ENCODE measurements around the gene RSU1.
"Not testable (repeated sequence)": the region's sequence is repeated elsewhere in the genome, so short reads cannot be mapped to it uniquely, and the experiment has no call there.

RSU1 gene

DNA sequence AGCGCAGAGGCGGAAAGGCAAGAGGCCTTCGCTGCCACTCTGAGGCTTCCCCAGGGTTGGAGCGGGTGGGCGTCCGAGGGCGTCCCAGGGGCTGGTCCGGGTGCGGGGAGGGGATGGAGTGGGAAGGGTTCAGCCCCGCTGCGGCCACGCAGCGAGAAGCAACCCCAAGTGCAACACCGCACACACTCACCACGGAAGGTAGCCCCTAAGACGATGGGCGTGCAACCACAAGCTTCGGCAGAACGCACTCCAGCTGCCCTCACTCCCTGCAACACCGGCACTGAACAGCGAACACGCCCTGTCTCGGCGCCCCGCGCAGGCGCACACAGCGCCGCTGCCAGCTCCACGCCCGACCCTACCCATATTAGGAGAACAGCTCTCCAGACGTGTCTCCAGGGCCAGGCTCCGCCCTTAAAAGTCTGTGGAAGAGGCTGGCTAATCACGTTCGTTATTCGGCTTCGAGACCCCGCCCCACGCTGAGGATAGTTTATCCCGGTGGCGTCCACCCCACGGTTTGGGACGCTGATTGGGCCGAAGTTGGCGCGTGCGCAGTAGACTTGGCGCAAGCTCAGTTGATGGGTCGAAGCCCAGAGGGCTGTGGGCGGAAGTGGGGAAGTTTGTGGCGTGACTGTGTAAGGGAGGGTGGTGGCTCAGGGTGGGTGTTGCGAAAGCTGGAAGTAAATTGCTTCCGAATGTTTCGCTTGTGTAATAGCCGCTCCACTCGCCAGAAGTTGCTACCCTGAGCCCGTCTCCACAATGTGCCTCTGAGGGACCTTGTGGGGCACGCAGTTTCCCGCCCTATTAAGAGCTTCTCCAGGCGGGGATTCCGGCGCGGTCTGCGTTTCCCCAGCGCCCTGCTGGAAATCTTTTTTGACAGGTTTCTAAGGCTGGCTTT lies at the start of gene RSU1:
Gene RSU1, minus strand, starts transcription at position 300 of the 895 bp plus-strand sequence. CDS start 343 bp downstream, outside the sequence.
- peak; percentile 92 for FAIRE-seq

- FAIRE-seq, result no peak
These were observed 49.5 kb upstream of the RSU1 start for GRCh38 chr10:16866541-16867275.

DNA sequence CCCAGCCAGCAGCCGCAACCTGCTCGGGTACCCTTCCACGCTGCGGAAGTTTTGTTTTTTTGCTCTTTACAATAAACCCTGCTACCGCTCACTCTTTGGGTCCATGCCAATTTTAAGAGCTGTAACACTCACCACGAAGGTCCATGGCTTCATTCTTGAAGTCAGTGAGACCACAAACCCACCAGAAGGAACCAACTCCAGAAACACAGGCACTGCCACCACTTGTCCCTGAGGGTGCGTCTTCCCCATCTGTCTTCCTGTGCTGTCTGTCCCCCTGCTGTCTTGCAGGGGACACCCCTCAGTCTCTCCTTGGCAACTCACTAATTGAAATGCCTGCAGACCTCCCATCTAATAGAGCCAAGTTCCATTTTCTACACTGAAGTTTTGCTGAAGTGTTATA lies 48.5 kb upstream of the RSU1 start:
- no peak for FAIRE-seq

- no peak for FAIRE-seq
These were observed 46.5 kb upstream of the RSU1 start for GRCh38 chr10:16863766-16864165.

DNA sequence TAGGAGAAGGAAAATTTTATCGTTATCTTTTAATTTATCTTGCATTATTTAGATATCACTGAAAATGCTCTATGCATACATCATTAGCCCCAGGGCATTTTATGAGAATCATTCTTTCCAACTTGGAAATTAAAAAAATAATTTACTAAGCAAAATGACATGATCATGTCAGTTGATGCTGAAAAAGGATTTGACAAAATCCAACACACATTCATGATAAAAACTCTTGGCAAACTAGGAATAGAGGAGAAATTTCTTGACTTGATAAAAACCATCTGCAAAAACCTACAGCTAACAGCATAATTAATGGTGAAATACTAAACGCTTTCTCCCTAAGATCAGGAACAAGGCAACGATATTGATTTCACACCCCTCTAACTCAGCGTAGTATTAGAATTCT lies 40.2 kb upstream of the RSU1 start:
- no peak for FAIRE-seq

DNA sequence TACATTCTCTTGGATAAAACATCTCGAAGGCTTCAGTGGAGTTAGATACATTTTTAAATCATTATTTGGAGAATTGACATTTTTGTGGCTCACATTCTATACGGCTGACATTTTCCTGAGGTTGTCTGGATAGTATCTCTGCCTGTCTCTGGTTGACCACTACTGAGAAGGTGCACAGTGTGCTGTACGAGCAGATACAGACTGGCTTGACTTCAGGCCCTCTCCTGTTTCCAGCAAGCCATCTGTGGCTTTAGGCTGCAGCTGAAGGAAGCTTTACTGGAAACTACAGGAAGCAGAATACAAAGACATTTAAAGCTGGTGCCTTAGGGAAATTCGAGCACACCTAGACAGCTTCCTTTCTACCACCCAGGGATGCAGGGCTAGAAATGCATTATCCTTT lies 39.3 kb upstream of the RSU1 start:
- no peak for FAIRE-seq

- FAIRE-seq, result no peak
These were observed 38.9 kb upstream of the RSU1 start for GRCh38 chr10:16856092-16856491.

GRCh38 chr10:16854623-16855022 lies 37.4 kb upstream of the RSU1 start:
- FAIRE-seq, result no peak

- no peak for FAIRE-seq
These were observed 36.6 kb upstream of the RSU1 start for GRCh38 chr10:16853809-16854208.

DNA sequence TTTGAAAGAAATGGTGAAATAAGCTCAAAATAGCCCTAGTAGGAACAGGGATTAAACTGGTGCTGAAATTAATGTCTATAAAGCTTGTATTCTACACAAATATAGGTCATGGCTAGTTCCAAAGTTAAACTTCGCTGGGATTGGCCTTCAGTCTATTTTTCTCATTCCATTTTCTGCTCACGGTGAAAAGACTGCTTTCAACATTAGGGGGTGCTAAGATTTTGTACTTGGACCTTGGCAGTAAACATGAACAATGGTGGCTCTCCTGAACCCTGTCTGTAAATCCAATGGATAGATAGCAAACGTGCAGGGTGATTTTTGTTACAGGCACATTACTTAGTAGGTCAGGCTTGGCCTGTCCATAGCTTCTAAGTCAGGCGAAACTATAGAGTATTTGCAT lies 36.0 kb upstream of the RSU1 start:
- no peak for FAIRE-seq

DNA sequence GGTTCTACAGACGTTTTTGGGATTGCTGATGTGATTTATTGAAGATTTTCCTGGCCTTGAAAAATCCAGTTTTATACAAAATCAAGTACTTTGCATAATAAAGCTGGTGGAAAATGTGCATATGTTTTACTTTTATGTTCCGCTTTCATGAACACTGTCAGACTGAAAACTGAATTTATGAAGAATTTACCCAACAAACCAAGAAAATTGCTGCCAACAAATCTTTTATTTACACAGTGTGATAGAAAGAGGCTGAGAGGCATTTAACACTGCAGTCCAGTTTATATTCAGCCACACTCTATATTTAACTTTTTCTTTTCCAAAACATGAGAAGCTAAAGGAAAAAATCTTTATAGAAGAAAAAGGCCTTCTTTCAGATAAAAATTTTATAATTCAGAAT lies 35.4 kb upstream of the RSU1 start:
- FAIRE-seq, result no peak

- no peak for FAIRE-seq
These were observed 31.4 kb upstream of the RSU1 start for GRCh38 chr10:16848562-16849154.

DNA sequence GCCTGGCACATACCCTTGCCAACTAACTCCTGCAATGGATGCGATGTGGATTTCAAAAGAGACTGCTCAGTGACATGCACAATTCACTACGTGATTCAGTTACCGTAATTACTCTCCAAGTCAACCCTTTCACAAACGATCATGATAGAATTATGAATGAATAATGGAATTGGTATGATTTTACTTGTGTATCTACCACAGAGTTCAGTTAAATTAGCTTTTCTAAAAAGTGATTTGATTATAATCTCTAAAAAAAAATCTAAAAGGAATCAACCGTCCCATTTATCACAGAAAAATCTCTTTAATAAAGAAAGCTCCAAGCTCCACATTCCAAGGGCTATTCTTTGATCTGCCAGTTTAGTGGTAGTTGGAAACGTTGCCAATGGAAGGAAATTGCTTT lies 30.4 kb upstream of the RSU1 start:
- no peak for FAIRE-seq

GRCh38 chr10:16845248-16845647 lies 28.0 kb upstream of the RSU1 start:
- FAIRE-seq, result no peak

DNA sequence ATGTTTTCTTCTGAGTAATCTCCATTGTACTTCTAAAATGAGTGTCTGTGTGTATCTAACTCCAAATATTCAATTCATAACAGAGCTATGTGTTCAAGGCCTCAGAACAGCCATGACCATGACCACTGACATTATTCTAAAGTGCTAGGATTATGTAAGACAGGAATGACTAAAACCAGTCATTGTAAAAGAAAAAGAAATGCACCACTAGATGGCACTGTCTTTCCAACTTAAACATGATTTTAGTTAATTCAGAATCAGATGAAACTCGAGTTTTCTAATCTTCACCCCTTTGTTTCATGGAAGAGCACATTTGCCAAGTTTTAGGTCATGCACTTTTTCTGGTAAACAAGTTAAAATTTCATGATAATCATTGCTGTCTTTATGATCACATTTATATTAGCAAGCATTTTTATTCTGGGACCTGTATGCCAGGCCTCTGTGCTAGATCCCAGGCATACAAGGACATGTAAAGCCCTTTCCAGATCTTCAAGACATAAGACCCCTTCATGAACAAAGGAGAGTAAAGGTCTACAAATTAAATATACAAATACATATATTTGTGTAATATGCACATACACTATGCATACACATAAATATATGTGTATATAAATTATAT lies 26.1 kb upstream of the RSU1 start:
- FAIRE-seq, result peak; percentile 90

DNA sequence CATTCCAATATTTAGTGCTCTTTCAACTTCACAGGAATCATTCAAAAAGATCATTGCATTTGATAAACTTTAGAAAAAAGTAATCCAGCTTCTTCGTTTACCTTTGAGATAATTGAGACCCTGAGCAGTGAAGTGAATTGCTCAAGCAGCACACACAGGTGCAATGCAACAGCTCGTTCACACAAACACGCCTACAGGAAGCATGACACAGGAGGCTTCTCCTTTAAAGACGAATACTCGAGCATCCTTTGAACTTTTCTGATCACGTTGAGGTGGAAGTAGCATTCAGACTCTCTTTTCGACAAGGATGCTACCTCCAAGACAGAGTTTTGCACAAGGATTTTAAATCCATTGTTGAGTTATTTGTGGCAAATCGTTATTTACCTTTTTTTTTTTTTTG lies 18.0 kb upstream of the RSU1 start:
- no peak for FAIRE-seq

DNA sequence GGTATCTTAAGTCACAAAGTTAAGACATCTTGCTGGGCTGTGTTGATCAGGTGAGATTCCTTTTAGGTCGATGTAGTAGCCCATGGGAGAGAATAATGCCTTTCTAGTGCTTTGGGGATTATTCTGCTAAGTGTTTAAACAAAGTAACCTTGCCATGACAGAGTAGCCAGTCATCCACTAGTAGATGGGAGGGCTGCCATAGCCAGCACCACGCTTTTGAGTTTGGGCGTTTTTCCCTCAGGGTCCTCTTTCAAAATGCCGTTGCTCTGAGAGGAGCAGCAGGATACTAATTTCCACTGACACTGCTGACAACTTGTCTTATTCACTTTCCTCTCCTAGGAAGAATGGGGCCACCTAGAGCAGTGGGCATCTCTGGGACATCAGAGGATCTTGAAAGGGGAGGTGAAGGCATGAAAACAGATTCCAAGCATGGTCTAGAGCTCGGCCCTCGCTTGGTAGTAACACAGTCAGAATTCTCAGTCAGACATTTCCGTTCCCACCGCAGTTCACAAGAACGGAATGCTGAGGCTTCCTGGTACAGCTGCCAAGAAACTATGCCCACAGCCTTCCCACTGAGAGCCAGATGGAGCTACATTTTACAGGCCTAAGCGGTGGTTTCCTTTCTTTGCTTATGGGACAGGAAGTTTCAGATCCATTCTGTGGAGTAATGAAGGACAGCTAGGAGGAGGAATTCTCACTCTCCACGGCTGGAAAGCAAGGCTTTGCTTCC lies 15.3 kb upstream of the RSU1 start:
- FAIRE-seq, result no peak

- FAIRE-seq, result no peak
These were observed 11.5 kb upstream of the RSU1 start for GRCh38 chr10:16828701-16829175.

DNA sequence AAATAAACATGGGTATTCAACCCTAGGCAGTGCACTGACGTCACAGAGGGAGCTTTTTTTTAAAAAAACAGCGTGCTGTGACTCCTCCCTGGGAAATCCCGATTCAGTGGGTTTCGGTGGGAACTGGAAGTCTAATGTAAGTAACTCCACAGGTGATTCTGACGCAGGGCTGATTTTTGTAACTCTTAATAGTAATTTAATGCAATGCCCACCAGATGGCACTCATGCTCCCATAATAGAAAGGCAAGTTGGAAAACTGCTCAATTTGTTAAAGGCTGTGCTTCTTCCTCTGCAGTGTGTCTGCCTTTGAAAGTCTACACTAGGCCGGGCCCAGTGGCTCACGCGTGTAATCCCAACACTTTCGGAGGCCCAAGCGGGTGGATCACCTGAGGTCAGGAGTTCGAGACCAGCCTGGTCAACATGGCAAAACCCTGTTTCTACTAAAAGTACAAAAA lies 10.9 kb upstream of the RSU1 start:
- FAIRE-seq, result no peak

- not testable (repeated sequence) for FAIRE-seq
These were observed 10.2 kb upstream of the RSU1 start for GRCh38 chr10:16827474-16827873.

GRCh38 chr10:16822726-16823360 lies 5.6 kb upstream of the RSU1 start:
- FAIRE-seq, result no peak

DNA sequence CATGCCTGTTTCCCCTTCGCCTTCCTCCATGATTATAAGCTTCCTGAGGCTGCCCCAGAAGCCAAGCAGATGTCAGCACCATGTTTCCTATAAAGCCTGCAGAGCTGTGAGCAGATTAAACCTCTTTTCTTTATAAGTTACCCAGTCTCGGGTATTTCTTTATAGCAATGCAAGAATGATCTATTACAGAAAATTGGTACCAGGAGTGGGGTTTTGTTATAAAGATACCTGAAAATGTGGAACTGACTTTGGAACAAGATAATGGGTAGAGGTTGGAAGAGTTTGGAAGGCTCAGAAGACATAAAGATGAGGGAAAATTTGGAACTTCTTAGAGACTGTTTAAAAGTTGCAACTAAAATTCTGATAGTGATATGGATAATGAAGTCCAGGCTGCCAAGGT lies 4.8 kb upstream of the RSU1 start:
- no peak for FAIRE-seq
